Activated gamma-delta T cell (primary cell): ENCODE results near the gene ITPRIP.

Experiments used
- DNase-seq: peaks from one replicate; lab custom pipeline; 2025; lab: John Stamatoyannopoulos, UW
- total RNA-seq, 2 donors: gene quantifications; one replicate each; lab custom pipeline; 2026; lab: John Stamatoyannopoulos, UW

The ITPRIP gene
- total RNA-seq, result 42.0 to 45.5 reads per million in 2 donors

DNA sequence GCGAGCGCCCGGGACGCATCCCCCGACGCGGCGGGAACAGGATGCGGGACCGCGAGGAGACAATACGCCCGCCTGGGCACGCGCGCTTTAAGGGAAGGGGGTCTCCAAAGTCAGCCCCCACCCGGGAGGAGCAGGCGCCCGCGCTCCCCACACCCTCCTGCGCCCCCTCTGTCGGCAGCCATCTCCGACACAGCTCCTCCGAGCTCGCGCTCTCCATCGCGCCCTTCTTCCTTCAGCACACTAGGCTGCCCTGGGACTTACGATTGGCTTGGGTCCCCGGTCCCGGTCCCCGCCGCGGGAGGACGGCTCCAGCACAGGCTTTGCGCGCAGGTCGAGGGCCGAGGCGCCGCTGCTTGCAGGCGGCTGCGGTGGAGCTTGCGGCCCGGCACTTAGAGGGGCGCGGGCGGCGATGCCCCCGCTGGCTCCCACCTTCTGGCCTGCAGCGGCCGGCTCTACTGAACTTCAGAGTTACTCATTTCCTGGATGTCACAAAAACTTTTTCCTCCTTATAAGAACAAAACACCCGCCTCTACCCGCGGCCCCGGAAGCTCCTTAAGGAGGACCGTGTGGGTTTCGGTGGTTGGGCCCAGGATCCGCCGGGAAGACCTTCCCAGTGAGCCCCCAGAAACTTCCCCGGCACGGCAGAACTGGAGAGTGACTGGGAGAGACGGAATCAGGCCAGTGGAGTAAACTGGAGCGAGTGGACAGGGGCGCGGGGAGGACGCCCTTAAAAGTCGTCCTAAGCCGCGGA is at the start of gene ITPRIP:
Gene ITPRIP, minus strand, starts transcription at position 481 of the 751 bp plus-strand sequence. CDS start 22,414 bp downstream, outside the sequence.
- peak; percentile 59 for DNase-seq

- no peak for DNase-seq
Measured at GRCh38 chr10:104387130-104387888, 49.0 kb upstream of the ITPRIP start.

DNA sequence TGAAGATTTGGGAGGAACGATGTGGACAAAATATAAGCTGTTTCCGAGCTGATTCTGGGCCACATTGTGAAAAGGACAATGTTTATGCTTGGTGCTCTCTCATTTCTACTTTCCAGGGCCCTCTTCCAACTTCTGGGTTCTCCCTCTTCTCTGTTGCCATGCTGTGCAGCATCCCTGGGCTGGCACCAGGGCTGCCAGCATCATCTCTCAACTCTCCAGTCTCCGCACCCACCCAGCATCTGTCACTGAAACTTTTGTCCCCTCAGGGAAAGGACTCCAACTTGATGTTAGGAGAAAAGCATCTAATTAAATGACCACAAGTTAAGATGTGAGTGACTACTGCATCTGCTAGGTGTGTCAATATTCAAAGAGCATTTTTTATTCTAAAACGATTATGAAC is 42.1 kb upstream of the ITPRIP start:
- no peak for DNase-seq

DNA sequence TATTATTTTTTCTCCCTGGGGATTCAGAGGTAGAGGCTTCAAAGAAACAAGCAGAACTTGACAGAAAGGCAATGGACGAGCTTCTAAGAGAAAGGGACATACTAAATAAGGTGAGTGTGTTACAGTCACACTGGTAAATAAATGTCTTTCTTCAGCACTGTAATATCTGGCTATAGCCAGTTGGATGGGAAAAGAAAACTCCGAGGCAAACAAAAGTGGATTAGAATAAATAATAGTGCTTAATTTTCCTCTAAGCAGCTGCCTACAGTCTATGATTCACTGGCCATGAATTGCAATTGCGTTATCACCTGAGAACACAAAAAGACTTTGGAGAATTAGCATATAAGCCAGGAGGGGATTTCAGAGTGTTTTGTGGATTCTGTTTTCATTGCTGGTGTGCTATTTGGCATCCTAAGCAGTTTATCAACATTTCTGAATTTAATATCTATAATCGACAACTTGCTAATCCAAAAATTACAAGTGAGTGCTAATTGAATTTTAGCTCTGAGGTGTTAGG is 38.6 kb upstream of the ITPRIP start:
- DNase-seq, result no peak

GRCh38 chr10:104374591-104374990 is 36.3 kb upstream of the ITPRIP start:
- no peak for DNase-seq

GRCh38 chr10:104371753-104372152 is 33.5 kb upstream of the ITPRIP start:
- no peak for DNase-seq

DNA sequence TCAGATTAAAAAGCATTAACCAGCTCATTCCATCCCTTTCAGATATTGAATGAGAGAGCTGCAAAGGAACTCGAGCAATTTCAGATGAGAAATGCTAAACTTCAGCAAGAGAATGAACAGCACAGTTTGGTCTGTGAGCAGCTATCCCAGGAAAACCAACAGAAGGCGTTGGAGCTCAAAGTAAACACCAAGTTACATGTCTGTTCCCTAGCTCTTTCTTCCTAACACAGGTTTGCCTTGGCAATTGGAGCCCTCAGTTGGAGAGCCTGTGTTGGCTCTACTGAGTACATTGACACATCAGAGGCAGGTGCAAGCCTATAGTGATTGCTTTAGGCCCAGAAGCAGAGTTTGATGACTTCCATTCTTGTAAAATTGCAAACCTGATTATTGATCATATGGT is 30.1 kb upstream of the ITPRIP start:
- DNase-seq, result no peak

GRCh38 chr10:104367904-104368303 is 29.6 kb upstream of the ITPRIP start:
- DNase-seq, result no peak

- DNase-seq, result no peak
Measured at GRCh38 chr10:104359811-104360210, 21.5 kb upstream of the ITPRIP start.

DNA sequence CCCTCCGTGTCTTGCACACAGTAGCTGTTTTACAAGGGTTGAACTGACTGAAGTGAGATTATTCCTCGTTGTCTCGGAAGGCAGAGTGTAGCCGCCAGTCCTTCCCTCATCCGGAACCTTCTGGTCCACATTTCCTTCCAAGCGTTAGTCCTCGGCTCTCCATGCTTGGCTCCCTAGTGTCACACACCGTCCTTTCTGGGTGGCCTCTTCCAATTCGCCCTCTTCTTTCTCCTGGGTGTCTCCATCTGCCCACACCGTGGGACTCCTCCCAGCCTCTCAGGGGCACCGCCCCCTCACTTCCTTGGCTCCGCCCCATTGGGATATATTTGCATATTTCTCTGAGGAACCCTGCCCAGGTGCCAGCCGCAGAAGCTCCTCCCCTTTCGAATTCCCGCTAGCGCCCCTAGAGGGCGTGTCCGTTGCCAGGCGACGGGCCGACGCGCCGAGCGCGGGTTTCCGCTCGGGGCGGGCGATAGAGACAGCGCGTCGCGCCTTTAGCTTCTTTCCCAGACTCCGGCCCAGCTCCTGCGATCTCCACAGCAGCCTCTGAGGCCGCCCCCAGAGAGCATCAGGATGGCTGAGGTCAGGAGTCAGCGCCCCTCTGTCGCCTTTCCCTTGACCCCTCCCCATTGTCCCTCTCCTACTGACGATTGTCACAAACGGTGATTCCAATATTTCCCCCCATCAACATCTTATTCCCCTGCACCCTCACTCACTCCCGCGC is 15.2 kb upstream of the ITPRIP start, which contains the start of gene CFAP58:
Gene CFAP58, plus strand, starts transcription at position 509 of the 724 bp plus-strand sequence. Its CDS starts 65 bp downstream, at position 574.
- peak; percentile 77 for DNase-seq

DNA sequence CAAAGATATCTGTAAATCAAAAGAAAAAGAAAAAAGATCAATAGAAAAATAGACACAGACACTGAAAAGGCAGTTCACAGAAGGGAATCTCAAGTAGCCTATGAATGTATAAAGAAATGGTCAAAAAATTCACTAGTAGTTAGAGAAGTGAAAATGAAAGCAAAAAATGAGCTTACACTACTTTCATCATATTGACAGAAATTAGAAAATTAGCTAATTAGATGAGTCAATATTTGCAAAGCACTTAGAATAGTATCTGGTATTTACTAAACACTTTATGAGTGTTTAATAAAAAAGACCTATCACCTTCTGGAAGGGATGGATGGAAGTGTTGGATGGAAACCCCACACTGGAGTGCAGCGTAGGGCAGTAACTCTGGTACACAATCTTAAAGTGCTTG is 13.7 kb upstream of the ITPRIP start:
- no peak for DNase-seq

DNA sequence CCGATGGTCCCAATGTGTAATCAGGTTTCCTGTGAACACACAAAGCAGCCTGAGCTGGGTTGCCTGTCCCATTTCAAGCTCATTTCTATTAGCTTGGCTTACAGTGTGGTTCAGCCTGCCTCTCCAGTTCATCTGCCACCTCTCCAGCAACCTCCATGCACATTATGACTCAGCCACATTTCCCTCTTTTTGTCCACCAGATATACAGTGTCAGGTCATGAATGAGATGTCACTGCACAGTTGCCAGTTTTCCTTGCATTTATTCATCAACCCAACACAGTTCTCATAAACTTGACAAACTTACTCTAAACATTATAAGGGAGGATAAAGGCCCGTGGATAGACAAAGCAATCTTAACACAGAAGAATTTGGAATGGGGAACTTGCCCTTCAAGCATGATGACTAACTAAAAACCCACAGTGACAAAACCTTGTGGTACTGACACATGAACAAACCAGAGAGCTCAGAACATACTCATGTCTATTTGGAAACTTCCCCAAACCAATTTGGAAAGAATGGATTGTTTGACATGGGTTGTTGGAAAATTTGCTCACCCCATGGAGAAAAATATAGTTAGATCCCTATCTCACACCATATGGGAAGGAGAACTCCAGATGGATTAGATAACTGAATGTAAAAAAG is 12.9 kb upstream of the ITPRIP start:
- DNase-seq, result no peak

DNA sequence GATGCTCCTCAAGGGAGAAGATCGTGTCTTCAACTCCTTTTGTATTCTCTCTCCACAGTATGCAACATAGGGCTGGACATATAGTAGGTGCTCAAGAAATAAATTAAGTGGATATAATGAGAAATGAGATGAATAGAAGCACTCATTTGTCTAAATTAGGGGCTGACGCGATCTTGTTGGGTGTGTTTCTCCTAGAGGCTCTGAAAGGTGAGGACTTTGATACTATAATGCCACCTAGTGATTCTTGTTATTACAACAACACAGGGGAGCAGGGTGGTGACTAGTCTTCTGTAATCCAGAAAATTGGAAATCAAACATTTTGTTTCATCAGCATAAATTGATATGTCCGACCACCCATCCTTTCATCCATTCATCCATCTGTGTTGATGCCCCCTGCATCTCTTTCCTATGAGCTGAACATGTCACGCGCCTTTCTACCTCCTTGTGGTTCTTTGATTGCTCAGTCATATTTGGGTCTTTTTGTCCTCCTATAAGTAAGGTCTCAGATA is 11.9 kb upstream of the ITPRIP start:
- DNase-seq, result no peak

- no peak for DNase-seq
Measured at GRCh38 chr10:104349623-104350126, 11.4 kb upstream of the ITPRIP start.

GRCh38 chr10:104348601-104349000 is 10.3 kb upstream of the ITPRIP start:
- DNase-seq, result no peak

GRCh38 chr10:104347295-104348045 is 9.2 kb upstream of the ITPRIP start:
- DNase-seq, result no peak

GRCh38 chr10:104345941-104346340 is 7.7 kb upstream of the ITPRIP start:
- no peak for DNase-seq

- DNase-seq, result no peak
Measured at GRCh38 chr10:104345515-104345914, 7.2 kb upstream of the ITPRIP start.

DNA sequence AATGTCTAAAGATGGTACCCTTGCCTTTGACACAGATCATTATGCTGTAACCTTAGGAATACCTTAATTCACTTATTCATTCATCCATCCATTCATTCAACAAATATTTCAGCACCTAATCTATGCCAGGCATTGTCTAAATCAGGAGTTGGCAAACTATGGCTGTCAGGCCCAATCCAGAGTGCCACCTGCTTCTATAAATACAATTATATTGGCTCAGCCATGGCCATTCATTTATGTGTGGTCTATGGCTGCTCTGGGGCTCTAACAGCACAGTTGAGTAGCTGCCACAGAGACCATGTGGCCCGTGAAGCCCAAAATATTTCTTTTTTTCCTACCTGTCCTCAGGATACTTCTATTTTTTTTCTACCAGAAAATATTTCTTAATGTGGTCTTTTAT is 6.0 kb upstream of the ITPRIP start:
- DNase-seq, result no peak

- DNase-seq, result no peak
Measured at GRCh38 chr10:104342941-104343411, 4.7 kb upstream of the ITPRIP start.
